Thyroid gland (tissue), 4 donors: ENCODE measurements around the gene KRTAP12-1.

ENCODE experiments used
- CTCF ChIP-seq, 6 experiments: fragments of 200-600 bp in 3 of 6; fragments of 450-650 bp in 3 of 6; sonication (generic) in 3 of 6; IDR thresholded peaks; one replicate each; pipeline ENCODE4 v1.5.1; 2016 to 2019; ENCODE audit warnings: antibody characterized with exemption in 6 of 6, mild to moderate bottlenecking in 2 of 6, inconsistent platforms in 1 of 6, moderate library complexity in 1 of 6
- POLR2A ChIP-seq, 2 donors: fragments of 450-650 bp; IDR thresholded peaks; one replicate each; pipeline ENCODE4 v1.6.1; 2017; ENCODE audit warnings: antibody characterized with exemption in 2 of 2, mild to moderate bottlenecking in 2 of 2, moderate library complexity in 1 of 2

- no peak for TF ChIP-seq CTCF (IDR thresholded peaks at IDR 0.05)
- TF ChIP-seq POLR2A (IDR thresholded peaks at IDR 0.05): no peak
These were observed 26.4 kb upstream of the KRTAP12-1 start for GRCh38 chr21:44708213-44708865.
